HG02678 (cell line): ENCODE measurements around the gene CACNA1C.

Experiments used
- ATAC-seq: cut with Tn5 transposase; IDR thresholded peaks from one replicate; pipeline ENCODE4 v1.9.1; 2021; ENCODE audit warnings: mild to moderate bottlenecking, moderate library complexity; ENCODE audit not compliant: unreplicated experiment

CACNA1C gene

DNA sequence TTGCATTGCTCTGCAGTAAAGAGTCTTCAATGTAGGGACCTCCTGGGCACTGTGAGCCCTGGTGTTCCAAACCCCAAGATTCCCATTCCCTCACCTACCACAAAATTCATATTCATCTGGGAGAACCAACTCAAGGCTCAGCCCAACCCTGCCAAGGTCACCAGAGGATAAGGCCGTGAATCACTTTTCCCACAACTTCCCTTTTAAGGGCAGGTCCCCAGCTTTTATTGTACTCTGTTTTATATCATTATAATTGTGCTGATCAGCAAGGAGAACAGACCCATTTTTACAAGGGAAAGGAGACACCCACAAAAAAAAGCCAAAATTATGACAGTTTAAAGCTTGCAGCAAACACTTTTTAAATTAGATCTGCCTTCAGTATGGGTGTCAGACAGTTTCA lies 379.0 kb downstream of the CACNA1C start:
- ATAC-seq = no peak

DNA sequence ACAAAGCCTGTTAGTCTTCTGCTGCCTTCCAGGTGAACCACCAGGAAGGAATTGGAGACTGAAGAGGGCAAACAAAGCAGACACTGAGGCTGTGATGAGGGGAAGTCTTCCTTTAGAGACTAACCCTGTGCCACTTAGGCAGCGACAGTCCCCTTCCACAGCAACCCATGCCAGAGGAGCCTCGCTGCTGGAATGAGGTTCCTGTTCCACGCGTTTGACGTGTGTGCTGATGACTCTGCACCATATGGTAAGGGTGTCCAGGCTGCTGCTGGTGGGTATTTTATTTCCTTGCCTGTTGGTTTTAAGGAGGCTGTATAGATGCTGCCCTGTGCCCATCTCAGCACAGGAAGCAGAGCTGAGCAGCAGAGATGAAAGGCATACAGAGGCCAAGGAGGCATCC lies 380.1 kb downstream of the CACNA1C start:
- ATAC-seq = no peak

DNA sequence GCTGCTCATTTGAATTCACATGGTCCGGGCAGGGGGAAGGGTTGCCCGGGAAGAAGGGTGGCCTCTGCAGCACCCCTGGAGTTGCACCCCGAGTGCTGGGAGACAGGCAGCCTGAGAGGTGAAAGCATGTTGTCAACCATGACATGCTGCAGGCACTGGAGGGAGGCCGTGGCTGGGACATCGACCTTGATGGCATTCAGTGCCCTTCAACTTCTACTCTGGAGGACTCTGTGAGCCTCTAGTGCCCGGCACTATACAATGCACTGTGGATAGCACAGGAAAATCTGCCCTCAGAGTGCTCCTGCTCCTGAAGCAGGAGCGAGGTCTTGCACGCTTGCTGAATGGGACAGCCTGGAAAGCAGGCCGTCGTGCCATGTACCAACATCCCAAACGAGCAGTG lies 382.7 kb downstream of the CACNA1C start:
- ATAC-seq = no peak

DNA sequence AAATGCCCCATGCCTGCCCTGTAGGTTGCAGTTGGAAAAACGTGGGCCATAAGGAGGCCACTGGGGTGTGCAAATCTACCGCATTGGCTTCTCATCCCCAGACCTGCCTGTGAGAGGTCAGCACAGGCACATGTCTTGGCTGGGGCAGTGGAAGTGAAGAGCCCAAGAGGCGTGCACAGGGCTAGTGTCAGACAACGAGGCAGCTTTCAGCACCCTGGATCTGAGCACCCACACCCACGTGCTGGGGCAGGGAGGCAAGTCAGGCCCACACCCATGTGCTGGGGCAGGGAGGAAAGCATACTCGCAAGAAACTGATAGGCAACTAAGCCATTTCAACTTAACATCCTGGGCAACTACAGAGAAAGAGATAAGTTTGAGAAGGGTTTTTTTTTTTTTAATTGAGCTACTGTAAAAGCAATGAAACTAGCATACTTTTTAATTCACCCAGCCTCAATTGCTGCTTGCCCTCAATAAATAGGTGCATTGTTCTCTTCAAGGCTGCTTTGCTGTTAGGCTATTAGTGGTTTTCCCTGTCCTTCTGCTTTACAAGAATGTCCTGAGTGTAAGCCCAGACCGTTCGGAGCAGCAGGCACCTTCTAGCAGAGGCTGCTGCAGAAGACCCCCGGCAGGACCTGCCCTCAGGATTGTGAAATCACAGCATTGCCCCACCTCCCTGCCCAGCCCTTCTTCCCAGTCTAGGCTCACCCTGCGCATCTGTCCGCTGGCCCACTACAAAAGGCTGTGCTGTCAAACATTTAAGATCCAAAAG lies 386.7 kb downstream of the CACNA1C start:
- no peak for ATAC-seq

DNA sequence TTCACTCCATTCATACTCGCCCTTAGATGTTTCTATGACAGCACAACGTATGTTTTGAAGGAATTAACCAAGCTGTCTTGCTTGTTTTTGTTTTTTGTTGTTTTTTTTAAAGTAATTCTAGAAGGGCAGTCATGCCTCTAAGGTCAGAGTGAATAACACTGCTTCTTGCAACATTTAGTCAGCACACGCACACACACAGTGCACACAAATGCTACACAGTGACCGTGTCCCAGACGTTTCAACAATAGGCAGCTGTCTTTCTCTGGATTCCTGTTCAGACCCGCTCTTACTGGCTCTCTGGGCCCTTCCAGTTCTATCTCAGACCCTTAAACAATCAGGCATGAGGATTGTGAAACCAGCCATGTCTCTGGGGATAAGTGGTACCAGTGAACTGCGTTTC lies 391.0 kb downstream of the CACNA1C start:
- ATAC-seq = no peak

DNA sequence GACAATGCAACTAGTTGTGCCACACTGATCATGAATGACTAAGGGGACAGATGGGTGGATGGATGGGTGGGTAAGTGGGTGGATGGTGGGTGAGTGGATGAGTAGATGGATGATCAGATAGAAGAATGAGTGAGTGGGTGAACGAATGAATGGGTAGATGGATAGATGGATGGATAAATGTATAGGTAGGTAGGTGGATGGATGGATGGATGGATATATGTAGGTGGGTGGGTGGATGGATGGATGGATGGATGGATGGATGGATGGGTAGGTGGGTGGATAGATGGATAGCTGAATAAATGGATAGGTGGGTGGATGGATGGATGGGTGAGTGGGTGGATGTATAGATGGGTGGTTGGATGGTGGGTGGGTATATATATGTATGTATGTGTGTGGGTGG lies 393.2 kb downstream of the CACNA1C start:
- ATAC-seq = no peak

DNA sequence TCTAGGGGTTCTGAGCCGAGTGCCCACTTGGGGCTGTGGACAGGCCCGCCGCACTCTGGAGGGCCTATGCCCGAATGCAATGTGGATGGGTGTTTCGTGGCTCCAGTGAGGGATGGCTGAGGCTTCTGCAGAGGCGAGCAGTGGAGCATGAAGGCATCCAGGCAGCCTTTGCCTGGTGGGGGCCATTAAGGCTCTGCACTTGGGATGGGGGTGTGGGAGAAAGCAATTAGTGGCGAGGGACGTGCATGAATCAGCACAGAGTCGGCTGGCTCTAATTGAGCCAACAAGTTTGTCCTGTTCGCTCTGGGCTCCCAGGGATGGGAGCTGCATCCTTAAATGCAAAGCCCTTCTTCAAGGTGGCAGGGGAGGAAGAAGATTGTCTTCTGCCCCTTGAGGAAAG lies 395.1 kb downstream of the CACNA1C start:
- no peak for ATAC-seq

DNA sequence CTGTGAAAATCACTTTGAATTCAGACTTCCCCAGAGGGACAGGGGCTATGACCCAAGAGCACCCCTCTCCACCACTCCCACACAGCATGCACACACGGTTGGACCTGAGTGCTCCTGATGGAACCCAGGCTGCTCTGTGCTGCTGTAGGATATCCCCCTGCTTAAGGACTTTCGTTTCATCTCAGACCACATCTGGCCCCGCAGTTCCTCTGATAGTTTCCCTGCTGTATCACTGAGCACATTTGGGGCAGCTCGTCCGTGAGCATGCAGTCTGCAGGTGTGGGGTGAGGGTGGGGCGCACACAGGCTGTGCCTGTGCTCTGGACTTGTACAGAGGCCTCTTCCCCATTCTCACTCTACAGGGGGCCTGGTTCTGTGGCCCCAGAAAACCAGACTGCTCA lies 396.8 kb downstream of the CACNA1C start:
- no peak for ATAC-seq

DNA sequence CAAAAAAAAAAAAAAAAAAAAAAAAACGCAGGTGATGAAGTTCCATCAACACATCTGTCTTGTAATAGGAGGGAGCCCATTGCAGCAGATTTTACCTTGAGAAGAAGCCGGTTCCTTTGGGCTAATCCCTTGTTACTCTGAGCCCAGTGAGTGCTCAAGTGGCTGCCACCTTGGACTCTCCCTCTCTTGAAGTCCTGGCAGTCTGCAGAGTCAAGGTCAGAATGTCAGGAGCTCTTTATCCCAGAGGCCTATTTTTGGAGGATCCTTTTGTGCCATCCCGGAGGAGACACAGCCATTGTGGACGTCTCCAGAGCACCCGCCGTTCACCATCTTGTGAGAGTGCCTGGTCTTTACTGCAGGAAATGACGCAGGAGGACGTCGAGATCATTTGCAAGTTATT lies 397.8 kb downstream of the CACNA1C start:
- ATAC-seq = no peak

DNA sequence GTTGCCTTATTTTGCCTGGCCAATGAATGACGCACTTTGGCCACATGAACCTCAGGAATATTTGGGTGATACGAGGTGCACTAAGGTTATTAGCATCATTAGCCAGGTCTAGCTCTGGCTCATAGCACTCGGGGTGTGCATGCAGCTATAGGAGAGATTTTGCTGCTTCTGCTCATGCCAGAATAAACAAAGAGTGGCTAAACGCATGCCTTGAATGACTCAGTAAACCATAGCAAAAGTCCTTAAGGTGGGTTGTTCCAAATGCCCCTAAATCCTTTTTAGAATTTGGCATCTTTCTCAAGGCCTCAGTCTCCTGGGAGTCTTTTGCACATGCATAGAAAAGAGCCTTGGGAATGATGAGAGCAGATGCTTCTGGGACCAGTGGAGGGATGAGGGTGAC lies 398.2 kb downstream of the CACNA1C start:
- ATAC-seq = no peak

DNA sequence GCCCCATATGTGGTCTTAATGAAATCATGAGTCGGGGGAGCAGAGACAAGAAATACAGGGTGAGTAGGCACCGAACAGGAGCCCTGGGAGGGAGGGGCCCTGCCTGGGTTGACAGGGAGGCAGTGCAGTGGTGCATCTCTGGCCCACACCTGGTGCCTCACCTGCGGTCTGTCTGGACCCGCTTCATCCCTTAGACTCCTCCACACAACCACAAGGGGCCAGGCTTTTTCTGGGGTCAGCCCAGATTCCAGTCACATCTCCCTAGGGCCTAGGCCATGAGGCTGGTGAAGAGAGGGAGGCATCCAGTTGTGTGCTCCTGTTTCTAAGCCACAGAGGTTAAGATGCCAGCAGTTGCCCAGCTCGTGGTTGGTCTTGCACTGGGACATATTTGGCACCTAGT lies 398.7 kb downstream of the CACNA1C start:
- ATAC-seq = no peak

DNA sequence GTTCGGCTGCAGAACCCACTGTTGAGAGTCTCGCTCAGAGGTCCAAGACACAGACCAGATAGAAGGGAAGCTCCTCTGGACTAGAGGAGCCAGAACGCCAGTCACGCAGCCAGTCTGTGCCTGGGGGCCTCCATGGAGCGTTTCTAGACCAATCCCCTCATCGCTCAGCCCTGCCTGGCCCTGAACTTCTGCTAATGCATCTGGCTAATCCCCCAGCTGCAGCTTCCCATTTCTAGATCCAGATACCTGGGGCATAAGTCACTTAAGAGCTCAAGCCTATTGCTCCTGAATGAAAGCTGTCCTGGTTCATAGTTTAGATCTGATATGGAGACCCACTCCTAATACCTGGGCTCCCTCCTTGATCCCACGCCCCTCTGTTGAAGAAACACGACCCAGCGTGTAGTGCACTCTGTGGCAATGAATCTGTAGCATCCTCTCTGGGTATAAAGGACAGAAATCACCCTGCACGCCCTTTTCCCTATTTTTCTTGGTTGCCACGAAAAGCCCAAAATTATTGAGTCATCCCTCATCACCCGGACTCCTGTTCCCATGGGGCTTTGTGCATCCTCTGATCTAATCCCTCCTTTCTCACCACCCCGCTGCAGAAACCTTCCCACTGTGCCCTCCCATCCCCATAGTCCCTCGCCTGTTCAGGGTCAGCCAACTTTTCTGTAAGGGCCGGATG lies 400.4 kb downstream of the CACNA1C start:
- no peak for ATAC-seq

DNA sequence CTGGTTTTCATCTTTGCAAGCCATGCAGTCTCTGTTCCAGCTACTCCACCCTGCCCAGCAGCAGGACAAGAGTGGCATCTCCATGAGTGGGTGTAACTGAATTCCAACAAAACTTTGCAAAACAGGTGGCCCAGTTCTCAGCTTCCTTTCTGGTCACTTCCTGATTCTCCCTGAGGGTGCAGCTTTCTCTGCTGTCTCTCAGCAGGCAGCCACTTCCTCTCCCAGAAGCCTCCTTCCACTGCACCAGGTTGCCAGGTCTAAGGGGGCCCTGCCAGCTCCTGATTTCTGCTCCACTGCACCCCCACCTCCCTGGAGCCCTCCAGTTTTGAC lies 400.9 kb downstream of the CACNA1C start:
- no peak for ATAC-seq

DNA sequence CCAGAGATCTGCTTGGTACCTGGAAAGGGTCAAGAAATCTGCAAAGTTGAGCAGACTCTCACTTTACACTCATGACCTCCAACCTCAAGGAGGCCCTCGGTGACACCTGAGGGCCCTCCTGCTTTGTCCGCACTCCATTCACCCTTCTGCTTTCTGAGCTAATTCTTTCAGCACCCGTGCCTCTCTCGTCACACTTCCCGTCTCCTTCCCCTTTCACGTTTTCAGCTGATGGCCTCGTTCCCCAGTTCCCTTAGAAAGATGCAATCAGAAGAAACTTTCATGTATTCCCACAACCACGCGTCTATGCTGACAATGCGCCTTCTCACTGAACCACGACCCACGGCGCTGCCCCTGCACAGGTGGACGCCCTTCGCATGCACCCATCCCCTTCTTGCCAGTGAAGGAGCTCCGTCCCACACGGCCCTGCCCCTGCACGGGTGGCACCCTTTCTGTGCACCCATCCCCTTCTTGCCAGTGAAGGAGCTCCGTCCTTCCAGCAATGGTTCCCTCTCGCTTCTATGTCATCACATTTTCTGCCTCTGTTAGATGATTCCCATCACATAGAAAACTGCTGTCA lies 401.9 kb downstream of the CACNA1C start:
- no peak for ATAC-seq

DNA sequence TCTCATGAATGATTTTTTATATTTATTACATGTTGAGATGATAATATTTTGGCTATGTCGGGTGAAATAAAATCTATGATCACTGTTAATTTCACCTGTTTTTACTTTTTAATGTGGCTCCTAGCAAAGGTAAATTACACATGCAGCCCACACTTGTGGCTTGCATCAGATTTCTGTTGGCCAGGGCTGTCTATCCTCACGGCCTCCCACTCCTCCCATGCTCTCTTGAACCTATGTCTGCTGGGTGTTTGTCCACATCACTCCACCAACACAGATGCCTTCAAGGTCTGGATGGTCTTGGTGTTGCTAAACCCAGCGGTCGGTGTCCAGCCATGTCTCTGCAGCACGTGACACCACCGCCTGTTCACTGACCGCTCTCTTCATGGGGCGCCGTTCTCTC lies 402.6 kb downstream of the CACNA1C start:
- ATAC-seq = no peak

DNA sequence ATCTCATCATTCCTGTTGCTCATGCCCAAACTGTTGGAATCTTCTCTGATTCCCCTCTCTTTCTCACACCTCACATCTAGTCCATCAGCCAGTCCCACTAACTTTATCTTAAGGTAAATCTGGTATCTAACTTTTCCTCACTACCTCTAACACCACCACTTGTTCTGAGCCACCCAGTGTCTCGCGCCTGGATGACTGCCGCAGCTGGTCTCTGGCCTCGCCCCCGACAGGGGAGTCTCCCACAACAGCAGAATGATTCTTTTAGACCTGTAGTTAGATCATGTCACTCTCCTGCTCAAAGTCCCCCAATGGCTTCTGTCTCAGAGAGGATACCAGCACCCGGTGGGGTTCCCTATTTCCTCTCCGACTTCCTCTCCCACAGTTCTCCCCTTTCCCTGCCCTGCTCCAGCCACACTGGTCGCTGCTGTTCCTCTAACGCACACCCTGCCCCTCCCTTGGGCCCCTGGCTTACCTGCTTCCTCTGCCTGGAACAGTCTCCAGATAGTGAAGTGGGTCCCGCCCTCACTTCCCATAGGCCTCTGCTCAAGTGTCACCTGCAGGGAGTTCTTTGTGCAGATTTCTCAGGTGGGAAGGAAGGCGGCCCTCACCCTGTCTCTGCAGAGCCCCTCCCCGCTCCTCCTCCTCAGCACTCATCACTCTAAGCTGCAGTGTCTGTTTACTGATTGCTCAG lies 403.5 kb downstream of the CACNA1C start:
- ATAC-seq = no peak

DNA sequence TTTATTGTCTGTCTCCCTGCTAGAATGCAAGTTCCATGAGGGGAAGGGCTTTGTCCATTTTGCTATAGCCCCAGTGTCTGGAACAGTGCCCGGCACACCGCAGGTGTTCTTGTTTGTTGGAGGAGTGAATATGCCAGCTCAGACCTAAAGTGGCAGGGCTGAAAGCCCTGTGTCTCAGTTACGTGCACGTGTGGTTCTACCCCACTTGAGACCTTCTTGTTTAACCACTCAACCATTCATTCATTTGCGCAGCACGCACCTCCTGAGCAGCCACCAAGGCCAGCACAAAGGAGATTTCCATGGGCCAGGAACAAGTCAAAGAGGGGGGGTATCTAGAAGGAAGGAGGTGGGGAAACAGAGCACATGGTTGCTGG lies 404.0 kb downstream of the CACNA1C start:
- no peak for ATAC-seq

DNA sequence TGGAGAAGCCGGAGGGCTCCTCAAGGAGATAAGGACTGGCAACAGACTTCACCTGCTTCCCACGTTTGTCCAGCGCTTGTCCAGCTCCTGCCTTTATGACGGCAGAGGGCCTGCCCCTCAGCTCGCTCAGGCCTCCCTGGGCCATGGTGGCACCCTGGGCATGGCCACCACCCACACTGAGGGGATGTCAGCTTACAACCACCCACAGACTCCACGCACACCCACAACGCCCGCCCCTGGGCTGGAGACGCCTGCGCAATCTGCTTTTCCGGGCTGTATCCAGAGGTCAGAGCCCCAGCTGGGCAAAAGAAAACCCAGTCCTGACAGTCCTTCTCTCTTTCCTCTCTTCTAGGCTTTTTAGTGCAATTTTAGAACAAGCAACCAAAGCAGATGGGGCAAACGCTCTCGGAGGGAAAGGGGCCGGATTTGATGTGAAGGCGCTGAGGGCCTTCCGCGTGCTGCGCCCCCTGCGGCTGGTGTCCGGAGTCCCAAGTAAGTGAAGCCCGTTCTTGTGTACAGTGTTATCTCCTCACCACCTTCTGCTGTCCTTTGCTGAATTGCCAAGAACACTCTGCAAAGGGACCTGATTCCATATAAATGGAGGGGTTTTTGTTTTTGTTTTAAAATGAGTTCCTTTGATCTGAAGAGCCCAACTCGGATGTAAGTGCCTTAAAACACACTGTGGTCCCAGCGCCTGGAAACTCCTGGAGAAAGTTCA lies 404.6 kb downstream of the CACNA1C start:
- ATAC-seq = no peak

DNA sequence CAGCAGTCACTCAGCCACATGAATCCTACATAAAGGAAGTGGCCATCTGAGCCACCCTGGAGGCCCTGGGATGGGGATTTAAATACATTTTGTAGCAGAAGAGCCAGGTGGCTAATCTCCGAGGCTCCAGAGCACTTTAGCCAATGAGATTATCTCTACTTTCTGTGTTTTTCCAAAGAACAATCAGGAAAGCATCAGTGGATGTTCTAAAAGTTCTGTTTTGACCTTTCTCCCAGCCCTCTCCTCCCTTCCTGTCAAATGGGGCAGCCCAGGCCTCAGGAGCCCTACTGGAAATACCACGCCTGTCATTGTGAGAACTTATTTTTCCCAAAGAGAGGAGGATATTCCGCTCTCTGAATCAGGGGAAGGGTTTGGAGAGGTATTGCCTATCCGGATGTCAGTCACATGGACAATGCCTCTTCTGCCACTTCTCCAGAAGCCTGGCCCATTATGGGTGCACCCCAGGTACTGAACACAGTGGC lies 405.2 kb downstream of the CACNA1C start:
- ATAC-seq = no peak

DNA sequence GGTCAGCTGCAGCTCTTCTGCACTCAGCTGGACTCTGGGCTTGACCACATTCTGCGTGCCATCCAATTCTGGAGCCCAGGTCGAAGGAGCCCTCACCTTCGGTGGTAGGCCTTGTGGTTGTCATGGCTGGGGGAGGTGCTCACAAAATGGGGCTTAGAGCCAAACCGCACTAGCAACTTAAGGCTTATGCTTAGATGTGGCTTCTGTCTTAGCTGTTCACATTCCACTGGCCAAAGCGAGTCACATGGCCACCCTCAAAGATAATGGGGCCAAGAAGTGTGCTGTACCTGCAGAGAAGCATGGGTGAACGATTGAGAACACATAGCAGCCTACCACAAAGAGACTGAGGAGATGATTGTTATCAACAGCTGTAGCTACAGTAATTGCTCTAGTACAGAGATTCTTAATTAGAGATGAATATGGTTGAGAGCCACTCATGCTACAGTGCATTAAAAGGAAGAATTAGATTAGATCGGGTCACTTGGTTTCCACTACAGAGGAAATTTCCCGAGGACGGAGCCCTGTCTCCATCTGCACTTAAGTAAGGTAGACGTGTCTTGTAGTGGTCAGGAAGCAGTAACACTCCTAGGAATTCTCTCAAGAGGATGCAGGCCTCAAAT lies 407.4 kb downstream of the CACNA1C start:
- no peak for ATAC-seq

DNA sequence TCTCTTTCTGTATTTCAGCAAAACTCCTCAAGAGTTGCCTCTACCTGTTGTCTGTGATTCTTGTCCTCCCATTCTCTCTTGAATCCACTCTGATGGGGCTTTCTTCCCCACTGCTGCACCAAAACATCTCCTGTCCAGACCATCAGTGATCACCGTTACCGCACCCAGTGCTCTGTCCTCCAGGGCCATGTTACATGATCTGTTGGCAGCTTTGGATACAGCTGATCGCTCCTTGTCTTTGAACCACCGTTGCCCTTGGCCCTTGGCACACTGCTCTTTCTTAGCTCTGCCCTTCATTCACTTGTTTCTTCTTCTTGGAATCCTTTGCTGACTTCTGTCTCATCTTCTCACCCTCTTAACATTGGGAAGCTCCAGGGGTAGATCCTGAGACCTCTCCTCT lies 408.3 kb downstream of the CACNA1C start:
- ATAC-seq = no peak
